Right renal cortex interstitium (tissue), 3 donors: ENCODE data around the gene REXO1. TPM values are rescaled to one million over a fixed set of nuclear protein-coding genes. Genes with fewer than 3 reads are reported as not detected.

Experiments
- DNase-seq, 3 donors: peaks; one replicate each; pipeline ENCODE4 v3.0.0-alpha.2; 2013; ENCODE audit warnings: low read depth in 3 of 3, low spot score in 2 of 3
- polyA plus RNA-seq, 3 donors: library from polyadenylated mRNA; unstranded; fragments of 120-200 nt; gene quantifications; one replicate each; pipeline ENCODE4 v1.2.1, GENCODE V29; 2013; ENCODE audit not compliant: insufficient read length in 3 of 3

Gene REXO1
- polyA plus RNA-seq, 3 donors, result 17.5 to 25.2 (median 23.4) TPM

DNA sequence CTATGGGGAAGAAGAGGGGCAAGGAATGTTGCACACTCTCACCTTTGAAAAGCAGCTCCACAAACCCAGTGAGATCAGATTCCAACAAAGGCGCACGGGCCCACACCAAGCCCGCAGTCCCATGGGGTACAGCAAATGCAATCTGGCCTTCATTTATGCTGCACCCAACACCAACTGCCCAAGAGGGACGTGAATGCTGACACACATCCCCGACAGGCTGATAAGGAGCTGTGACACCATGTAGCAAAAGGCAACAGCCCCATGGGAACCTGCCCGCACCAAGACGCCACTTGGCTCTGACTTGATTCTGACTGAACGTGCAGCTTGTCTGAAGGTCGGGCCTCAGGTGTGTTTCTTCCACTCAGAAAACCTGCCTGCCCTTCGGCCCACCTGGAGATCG, 17.3 kb downstream of the REXO1 start:
- DNase-seq, result no peak

DNA sequence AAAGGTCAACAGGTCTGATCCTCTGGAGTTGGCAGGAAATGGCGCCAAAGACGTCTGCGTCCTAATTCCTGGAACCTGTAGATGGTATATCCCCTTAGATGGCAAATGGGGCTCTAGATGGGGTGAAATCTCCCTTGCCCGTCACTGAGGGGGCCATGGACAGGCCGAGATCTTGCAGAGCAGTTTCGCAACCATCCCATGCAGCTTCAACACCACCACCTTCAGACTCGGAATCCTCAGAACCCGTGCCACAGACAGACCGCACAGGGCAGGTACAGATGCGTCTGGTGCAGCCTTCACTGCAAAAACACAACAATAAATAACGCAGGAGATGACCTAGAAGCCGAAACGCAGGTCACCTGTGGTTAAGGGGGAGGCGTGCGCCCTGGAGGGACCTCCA, 17.7 kb downstream of the REXO1 start:
- DNase-seq, result no peak

DNA sequence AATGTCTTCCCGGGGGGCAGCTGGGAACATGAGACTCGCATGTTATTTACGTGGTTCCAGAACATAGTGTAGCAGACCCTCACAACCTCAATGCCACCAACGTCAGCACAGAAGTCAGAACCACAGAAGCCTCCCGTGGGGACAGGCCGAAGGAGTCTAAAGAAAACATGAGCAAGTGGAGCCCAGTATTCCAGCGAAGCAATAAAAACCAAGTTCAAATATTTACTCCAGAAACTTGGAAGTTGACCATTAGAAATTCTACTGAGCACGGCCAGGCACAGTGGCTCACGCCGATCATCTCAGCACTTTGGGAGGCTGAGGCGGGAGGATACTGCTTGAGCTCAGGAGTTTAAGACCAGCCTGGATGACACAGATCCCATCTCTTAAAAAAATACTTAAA, 18.3 kb downstream of the REXO1 start:
- no peak for DNase-seq

DNA sequence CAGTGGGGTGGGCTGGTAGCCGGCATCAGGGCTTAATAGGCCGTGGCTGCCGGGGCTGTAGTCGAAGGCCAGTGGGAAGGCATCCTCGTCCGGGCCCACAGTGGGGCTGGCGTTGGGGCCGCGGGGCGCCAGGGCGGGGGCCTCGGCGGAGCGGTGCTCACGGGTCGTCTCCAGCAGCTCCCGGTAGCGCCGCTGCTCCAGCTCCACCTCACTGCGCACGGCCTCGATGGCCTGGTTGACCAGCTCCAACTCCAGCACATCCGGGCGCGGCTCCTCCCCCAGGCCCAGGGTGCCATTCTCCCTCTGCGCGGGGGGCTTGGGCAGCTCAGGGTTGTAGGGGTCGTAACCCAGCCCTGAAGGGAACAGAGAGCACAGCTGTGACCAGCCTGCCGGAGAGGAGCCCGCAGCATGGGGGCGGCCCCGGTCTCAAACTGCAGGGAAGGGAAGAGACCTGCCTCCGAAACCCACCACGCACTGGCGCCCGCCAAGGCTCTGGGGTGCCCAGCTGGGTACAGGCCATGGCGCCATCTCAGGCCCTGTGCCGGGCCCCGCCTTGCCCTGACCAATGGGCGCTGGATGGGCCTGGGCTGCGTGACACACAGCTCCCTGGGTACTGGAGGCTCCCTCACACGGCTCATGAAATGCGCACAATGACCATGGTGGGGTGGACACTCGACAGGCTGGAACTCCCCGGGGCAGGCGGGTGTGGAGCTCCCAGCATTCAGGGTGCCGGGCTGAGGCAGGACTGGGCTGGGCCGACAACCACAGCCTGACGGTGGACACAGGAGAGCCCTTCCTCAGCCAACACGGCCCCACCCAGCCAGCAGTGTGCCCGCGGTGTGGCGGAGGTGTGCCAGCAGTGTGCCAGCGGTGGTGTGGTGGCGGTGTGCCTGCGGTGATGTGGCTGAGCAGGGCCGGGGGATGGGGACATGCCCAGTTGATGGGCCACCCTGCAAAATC, 19.7 kb downstream of the REXO1 start:
- no peak for DNase-seq

DNA sequence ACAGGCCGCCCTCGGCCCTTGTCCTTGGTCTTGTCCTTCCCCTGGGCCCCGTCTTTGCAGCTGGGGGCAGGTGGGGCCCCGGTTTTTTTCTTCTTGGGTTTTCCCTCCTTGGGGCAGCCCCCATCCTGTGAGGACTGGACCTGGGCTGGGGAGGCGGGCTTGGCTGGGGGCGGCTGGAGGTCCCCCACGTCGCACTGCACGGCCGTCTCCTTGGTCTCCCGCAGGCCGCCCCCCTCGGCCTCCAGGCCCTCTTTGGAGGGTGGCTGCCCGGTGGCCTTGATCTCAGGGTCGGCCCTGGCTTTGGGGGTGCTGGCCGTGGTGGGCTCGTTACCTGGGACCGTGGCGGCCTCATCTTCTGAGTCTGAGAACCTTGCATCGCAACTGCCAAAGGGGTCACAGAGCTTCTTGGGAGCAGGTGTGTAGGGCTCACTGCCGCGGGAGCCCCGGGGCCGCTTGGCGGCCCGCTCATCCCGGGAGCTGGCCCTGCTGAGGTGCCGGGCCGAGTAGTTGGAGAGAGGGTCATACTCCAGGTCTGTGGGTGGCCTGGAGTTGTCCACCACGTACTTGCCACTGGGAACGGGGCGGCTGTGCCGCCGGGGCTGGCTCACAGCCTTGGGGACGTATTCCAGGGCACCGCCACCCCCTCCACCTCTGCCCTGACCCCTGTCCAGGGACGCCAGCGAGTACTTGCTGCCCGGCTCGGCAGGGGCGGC, 20.6 kb downstream of the REXO1 start:
- no peak for DNase-seq

DNA sequence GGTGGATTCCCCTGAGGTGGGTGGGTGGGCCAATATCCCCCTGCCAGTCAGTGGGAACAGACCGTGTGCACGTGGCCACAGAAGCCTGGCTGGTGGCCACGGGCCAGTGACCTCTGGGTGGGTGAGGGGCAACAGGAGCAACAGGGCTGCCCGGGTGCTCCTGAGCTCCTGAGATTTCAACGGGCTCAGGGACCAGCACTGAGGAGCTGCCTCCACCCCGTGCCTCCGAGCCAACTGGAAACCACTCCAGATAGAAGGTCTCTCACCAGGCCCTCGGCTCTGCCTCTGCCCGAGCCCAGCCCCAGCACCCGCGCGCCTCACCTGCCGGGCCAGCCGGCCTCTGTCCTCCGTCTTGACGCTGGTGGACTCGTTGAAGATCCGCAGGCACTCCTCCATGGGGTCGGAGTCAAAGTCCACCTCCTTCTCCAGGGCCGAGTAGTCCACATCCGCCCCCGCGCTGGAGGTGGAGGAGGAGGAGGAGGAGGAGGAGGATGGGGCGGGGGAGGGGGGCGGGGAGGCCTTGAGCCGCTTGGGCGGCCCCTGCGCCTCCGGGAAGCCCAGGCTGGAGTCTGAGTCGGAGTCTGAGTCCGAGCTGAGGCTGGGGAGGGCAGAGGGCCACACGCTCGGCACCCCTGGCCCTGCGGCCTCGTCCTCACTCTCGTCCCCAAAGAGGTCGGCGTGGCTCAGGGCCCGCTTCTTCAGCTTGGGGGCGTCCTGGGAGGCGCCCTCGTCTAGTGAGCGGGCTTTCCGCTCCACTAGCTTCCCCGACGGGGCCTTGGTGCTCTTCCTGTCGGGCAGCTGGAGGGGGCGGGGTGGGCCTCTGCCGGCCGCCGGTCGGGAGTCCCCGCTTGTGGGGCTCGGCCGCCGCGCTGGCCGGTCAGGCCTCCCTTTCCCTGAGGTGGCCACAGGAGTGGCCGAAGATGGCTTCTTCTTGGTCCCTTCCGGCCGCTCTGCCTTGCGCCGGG, 21.4 kb downstream of the REXO1 start:
- DNase-seq, result peak in 2 of 3 donors; percentile 46 to 49

DNA sequence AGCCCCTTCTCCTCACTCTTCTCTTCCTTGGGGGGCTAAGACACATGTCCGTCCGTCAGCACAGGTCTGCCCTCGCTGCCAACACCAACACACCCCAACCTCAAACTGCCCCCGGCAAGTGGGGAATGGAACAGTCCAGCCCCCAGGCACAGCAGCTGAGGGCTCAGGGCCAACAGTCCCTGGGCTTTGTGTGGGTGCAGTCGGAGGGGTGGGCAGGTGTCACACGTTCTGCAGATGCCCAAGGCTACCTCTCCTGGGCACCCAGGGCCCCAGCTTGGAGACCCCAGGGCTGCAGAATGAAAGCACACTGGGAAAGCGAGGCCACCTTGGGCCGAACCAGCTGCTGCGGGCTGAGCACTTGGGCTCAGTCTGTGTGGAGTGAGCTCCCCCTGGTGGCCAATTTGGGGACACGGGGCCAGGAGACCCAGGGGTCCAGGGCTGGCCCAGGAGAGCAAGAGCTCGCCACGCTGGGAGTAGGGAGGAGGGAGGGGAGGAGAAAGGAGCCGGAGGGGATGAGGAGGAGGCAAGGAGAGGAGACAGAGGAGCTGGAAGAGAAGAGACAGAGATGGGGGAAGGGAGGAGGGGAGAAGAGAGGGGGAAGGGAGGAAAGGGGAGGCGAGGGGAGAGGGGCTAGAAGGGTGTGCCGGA, 22.2 kb downstream of the REXO1 start:
- DNase-seq, result peak; percentile 52 to 67 (median 65)

DNA sequence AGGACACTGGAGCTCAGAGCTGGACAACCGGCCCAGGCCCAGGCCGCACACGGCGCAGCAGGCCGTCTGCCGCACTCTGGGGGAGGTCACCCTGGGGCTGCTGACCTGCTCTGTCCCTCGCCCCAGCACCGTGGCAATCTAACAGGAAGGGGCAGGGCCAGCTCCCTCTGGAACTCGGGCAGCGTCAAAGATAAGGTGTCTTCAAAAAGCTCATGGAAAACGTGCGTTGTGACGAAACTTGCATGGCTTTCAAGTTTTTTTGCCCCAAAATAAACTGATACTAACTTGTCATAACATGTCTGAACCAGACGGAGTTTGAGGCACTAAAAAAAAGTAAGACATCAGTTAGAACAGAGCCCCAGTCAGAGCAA, 24.0 kb downstream of the REXO1 start:
- DNase-seq, result no peak

DNA sequence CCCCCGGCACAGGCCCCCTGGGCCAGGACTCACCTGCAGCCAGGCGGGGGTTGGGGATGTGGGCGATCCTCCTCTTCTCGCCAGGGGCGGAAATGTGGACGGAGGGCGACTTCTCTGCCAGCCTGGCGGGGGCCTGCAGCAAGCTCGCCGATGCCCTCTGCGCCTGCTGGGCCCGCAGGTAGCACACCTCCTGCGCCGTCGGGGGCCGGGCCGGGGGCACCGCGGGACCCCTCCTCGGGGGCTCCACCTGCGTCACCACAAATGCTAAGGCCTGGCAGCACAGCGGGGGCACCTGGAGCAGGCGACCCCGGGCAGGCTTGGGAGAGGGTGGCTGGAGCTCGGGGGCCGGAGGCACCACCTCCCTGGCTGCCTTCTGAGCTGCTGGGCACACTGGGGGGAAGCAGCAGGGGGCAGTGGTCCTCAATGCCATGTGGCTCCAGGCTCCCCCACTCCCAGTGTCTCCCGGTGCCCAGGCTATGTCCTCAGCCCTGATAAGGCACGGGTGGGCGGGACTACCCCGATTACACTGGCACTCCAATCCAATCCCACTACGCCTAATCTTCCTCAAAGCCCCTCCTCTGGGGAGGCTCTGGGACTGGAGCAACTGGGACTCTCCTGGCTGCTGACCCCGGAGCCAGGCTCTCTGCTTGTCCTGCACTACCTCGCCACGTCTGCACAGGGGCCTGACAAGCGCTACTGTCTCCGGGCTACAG, 24.6 kb downstream of the REXO1 start:
- no peak for DNase-seq

DNA sequence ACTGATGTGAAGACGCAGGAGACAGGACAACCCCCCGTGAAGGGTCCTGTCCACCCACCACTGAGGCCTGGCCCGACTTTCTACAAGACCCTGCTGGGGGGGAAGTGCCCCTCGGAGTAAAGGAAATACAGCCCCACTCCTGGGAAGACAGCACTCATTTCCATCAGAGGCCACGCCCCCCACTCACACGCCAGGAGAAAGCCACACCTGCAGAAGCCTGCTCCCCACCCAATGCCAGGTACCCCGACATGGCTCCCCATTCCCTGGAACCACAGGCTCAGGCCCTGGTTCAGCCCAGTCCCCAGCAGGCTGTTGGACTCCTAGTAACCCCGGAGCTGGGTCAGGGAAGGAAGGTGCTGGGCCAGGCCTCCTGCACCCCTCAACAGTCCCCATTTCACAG, 25.3 kb downstream of the REXO1 start:
- DNase-seq, result no peak

DNA sequence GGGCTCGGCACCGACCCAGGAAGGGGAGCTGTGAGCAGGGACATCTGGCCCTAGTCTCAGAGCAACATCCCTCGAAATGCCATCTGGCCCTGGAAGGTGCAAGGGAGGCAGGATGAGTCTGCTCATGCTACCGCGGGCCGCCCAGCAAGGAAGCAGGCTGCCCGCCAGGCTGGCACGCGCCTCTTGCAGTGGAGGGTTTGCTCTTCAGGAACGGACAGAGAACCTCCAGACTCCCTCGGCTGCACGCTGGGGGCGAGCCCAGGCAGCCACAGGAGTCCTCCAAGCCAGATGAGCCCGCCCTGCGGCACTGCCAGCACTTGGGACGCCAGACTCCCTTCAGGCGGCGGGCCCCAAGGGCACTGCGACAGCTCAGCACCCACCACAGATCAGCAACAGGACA, 26.1 kb downstream of the REXO1 start:
- no peak for DNase-seq

DNA sequence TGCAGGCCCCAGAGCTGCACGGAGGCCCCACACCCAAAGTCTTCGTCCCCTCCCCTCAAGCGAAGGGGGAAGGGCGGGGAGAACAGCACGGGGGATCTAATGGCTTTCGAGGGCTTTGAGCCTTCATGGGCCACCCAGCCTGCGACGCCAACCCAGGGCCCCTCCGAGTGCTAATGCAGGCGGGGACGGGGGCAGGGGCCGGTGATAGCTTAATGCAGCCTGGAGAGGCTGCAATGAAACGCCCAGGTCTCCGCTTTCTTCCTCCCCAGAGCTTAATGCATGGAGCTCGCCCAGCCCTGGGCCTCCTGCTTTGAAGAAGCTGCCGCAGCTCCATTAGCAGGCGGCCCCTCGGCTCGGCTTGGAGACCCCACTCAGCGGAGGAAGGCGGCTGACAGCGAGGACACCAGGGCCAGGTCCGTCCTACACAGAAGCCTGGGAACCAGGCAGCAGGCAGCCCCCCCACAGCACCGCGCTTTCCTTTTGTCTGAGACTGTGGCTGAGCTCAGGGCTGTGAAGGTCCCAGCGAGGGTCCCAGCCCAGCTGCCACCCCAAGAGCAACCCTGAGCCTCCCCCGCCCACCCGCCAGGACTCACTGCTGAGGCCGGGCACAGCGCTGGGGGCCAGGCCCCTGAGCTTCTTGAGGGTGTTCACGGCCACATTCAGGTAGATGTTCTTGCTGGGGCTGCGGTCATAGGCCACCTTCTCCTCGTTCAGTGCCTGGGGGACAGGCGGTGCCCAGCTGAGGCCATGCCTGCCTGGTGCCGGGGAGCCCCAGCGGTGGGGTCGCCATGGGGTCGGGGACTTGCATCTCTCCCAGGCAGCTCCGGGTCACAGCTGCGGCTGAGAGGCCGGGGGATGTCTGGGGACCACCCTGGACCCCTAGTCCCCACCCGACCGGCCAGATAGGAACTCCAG, 28.7 kb downstream of the REXO1 start:
- no peak for DNase-seq

DNA sequence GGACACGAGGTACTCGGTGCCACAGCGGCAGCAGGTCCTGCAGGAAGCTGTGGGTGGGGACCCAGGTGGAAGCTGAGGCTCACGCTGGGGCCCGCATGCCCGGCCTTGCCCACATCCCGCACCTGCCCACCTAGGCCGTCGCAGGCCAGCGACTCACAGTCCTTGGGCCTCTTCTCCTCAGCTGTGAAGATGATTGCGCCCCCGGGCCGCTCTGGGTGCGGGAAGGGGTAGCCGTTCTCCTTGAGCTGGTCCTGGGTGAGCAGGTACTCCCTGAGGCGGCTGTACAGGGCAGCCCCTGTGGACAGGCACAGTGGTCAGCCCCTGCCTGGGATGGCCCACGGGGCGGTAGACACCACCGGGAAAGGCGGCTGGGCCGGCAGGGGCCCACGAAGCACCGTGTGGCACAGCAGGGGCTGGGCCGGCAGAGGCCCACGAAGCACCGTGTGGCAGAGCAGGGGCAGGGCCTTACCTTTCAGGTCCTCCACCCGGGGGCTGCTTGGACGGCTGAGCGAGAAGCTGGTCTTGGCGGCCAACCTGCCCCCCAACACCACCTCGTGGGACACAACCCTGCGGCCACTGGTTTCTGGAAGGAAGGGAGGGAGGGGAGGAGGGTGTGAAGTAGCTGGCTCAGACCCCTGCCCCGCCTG, 29.6 kb downstream of the REXO1 start:
- DNase-seq, result no peak

DNA sequence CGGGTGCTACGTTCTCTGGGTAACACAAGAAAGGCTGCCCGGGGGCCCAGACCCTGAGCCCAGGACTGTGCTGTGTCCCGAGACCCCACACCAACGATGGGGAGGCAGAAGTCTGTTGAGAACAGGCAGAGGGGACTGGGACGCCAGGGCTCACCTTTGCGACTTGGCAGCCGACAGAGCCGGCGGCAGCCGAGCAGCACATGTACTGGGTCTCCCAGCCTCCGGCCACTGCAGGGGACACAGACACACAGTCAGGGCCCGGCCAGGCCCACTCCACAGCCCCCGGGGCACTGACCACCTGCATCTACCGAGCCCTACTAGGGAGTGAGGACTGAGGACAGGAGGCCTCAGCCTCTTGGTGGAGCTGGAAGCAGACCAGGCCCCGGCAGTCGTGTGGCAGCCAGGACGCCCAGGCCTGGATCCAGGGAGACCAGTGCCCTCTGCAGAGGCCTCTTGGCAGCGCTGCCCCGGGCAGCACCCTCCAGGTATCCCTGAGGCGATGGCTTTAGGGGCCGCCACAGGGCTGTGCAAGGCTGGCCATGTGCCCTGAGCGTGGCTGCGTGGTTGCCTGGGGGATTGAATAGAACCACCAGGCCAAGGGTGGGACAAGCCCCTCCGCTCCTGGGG, 30.6 kb downstream of the REXO1 start:
- DNase-seq, result no peak

DNA sequence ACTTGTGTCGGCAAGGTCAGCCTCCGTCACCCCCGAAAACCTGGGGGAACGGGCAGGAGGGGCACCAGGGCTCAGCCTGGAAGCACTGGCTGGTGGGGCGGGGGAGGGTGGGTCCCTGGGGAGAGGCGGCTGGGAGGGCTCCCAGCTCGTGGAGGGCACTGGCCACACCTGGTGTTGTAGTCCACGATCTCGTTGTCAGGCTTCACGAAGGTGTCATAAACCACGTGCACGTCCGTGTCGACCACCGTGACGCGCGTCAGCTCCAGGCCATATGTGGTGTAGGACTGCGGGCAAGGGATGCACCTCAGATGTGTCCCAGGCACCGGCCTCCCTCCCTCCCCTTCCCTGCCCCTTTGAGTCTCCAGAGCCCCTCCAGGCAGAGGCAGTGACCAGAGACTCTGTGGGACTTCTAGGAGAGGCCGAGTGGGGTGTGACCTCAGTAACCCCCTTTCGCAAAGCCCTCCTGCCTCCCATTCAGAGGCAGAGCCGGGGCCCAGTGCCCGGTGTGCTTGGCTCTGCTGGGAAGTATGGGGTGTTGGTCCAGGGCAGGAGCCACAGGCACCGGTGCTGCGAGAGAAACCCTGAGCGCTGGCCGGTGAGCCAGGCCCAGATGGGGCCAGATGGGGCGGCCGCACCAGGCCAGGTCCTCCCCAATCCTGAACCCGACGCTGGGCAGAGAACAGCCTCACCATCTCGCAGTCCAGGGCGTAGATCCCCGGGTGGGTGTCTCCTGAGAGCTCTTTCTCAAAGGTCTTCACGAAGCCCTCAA, 31.6 kb downstream of the REXO1 start:
- no peak for DNase-seq

DNA sequence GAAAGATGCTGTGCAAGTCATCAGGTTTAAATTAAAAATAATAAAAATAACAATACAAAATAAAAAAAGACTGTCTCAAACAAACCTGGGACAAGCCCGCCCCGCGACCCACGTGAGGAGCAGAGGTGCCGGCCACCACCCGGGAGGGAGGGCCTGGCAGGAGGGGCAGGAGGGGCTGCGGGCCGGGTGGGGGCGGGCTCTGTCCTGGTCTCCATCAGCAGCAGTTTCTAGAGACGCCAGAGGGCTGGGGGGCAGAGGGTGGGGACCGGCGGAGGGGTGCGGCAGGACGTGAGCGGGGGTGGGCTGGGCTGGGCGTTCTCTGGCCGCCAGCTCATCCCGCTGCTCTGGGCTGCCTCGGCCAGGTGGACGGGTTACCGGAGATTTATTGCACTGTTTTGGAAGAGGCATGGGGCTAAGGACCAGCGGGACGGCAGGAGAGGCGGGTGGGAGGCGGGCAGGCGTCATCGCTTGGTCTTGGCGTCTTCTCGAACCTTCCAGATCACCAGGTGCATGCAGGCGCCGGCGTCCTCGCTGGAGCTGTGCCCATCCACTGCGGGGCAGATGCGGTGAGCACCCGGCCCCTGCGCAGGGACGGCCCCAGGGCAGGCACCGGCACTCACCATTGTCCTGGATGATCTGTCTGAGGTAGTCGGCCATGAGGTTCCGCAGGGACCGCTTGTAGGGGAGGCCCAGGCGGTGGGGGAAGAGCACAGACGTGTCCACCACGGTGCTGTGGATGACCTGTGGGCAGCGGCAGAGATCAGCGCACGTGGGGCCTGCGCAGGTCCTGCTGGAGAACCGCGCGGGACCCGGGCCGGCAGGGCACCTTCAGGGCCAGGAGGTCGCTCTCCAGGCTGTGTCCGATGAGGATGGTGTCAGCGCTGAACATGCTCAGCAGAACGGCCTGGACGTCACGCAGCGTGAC, 32.4 kb downstream of the REXO1 start:
- DNase-seq, result no peak
